Inflammatory macrophage treated with lipopolysaccharide for 4 hours (primary cell): ENCODE measurements around the gene KLF12.
A peak's percentile ranks its signal among the peaks of the same experiment; 100 is the strongest.

Experiments used
- DNase-seq: peaks from one replicate; pipeline ENCODE4 v3.0.0-alpha.2; 2020

KLF12 gene

DNA sequence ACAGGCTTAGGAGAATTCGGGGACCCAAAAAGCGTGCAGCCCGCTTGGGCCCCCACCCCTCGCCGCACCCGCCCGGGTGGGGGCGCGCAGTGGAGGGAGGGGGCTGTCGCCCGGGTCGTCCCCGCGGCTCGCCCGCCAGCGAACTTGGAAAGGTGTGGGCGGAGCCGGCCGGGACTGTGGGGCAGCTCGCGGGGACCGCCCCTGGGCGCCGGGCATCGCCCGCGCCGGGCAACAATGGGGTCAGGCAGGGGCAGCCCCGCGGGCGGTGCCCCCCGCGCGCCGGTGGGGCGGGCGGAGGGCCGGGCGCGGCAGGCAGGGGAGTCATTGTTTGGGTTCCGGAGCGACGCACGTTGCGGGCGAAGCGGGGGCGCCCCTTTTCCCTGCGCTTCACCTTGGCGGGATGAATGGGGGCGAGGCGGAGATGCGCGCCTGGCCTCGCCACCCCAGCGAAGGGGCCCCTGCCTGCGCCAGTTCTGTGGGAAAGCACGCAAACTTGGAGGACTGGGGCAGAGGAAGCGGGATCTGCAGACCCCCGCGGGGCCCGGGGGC is 647 bp upstream of the KLF12 start:
- DNase-seq: peak; percentile 2

GRCh38 chr13:74133657-74134201 is 475 bp downstream of the KLF12 start:
- peak; percentile 1 for DNase-seq

DNA sequence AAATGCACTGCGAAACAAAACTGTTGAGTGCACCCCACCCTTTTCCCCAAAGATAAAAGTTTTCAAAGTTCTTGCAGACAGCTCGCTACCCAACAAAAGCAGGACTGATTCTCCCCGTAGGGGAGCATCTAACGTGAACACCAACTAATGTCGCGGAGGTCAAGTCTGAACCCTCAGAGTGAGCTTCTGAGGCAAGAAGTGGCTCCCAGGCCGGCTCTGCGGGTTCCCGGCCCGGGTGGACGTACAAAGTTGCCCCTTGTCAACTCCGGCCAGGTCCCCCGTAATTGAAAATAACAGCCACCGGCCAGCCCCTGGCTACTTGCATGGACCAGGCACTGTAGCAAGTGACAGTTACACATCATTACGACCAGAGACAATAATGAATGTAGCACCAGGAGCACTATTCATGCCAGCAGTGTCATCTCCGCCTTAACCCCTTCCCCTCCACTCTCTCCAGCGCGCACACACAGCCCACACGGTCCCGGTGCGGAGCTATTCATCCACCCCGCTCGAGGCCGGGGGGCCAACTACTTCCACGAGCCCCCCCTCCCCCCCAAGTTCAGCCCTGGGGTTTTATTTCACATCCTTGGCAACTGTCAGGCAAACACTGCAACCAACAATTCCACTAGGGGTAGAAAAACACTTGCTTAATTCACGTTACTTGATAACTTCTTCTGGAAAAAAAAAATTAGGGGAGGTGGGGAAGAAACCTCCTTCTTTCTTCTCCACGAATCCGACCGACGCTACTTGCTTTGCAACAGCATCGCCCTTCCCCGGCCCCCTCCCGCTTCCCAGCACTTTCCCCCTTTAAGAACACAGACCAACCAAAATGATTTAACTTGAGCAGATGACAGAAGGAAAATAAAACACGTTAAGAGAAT is 1.2 kb downstream of the KLF12 start:
- DNase-seq: no peak

DNA sequence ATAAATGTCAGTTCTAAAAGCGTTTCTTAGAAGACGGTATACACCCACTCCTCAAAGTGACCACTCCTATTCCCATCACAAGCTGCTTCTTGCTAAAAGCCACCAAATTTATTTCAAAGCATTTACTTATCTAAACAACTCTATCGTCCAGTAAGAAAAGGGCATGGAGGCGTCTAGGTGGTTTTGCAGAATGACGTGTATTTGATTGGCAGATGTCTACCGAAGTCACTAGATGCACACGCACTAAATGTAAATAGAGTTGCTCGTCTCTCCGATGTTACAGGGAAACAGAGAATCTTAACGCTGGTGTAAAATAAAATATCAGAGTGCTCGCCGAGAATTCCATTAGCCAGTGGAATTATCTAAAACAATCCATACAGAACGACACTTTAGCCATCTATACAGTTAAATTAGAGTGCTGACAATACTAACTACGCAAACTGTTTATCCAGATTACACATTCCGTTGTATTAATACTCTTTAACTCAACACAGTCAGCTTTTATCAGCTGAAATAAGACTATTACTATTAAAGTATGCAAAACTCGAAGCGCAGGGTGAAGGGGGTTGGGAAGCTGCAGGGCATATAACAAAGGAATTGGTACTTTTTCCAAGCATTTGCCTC is 1.9 kb downstream of the KLF12 start:
- DNase-seq: no peak

- DNase-seq: no peak
Measured at GRCh38 chr13:74131227-74131626, 3.0 kb downstream of the KLF12 start.

DNA sequence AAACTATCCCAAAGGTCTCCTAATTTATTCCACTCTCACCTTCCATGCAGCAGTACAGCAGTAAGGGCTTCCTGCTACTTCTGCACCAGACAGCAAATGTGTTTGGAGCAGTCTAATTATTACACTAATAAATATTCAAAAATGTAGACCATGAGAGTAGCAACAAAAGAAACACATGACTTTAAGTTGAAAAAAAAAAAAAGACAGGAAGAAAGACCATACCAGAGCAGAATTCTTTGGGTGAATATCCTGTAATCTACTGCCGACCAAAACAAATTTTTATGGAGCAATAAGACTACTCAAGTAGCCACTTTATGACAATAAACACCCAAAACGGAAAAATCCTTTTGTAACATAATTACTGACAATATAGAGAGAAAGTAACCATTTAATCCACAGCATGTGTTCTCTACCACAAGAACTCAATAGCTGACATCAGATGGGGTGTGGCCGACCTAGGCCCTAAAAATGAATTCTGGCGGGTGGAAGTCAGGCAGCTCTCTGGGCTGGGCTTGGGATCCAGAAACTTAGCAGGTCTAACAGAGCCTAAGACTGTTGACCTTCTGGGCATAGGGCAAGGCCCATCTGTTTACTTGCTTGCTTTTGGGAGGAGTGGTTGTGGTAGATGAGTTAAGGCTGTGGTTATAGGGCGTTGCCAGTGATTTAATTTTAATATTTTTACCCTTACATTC is 4.6 kb downstream of the KLF12 start:
- DNase-seq: no peak

DNA sequence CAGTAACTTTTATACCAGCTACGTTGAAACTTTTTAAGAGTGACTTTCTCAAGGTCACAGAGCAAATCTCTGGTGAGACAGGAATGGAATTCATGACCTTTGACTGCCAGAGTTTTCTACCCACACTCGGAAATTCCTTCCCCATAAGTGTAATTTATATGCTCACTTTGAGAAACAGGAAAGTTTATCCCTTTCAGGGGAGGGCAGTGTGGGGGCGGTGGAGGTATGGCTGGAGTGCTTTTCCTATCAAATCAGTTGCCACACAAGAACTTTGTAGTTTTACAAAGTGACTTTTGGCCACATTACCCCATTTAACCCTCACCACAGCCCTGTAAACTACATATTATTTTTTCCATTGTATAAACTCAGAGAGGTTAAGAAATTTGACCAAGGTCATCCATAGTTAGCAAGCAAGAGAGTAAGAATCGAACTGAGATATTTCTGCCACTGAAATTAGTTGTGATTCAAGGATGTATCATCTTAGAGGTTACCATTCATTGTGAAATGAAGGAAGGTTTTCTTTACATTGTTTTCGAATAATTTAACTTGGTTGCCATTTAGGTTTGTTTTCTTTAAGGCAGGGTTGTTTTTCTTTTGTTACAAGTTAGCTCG is 5.9 kb downstream of the KLF12 start:
- DNase-seq: no peak

- no peak for DNase-seq
Measured at GRCh38 chr13:74118328-74118727, 15.9 kb downstream of the KLF12 start.

DNA sequence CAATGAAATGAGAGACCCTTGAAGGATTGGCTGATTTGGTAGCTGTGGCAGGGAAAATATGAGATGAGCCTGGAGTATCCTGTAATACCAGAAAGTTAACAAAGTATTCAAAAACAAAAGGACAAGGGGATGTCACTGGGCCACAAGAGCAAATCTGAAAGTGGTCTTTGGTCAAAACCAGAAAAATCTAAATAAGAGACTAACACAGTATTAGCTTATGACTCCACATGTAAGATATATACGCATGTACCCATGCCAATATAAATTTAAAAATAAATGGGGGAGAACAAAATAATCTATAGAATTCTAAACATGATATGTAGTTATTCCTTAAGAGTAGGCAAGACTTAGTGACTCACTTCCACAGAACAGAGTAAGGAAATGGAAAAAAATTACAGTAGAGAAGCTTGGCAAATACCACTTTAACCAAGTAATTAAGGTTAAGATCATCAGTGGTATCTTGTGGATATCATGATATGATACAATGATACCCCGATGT is 16.9 kb downstream of the KLF12 start:
- no peak for DNase-seq

DNA sequence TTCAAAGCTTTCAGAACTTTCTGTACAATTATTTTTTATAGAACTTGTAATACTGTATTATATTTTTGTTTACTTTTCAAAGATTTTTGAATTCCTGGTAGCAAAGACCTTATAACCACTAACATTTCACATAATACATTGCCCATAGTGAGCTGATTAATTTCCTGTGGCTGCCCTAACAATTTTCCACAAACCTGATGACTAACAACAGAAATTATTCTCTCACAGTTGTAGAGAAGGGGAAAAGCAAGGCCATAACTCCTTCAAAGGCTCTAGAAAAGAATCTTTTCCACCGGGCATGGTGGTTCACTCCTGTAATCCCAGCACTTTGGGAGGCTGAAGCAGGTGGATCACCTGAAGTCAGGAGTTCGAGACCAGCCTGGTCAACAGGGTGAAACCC is 19.1 kb downstream of the KLF12 start:
- DNase-seq: no peak

DNA sequence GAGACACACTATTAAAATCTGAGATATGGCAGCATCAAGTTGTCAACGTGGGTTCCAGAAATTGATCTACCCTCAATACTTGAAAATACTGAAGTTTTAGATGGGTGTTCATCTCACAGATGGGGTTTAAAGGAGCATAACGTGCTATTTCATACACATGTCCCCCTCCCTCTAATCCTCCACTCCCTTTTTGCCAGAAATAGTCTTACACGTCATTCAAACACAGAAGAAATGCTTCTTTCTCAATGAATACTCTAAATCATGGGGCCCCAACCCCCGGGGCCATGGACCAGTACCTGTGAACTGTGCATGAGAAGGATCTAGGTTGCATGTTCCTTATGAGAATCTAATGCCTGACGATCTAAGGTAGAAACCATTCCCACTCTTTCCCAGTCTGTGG is 19.6 kb downstream of the KLF12 start:
- DNase-seq: no peak

DNA sequence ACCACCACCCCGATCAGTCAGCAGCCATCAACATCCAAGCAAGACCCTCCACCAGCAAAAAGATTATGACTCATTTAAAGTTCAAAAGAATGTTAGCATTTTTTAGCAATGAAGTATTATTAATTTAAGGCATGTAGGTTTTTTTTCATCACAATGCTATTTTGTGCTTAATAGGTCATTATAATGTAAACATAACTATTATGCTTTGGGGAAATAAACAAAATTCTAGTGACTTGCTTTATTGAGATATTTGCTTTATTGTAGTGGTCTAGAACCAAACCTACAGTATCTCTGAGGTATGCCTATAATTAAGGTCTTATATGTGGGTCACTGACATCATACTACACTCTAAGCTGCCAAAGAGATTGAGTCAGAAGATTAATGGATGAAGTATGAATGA is 20.0 kb downstream of the KLF12 start:
- DNase-seq: no peak

GRCh38 chr13:74111901-74112824 is 22.0 kb downstream of the KLF12 start:
- DNase-seq: no peak

GRCh38 chr13:74111399-74111798 is 22.8 kb downstream of the KLF12 start:
- no peak for DNase-seq

- no peak for DNase-seq
Measured at GRCh38 chr13:74110053-74110452, 24.2 kb downstream of the KLF12 start.

- DNase-seq: no peak
Measured at GRCh38 chr13:74107598-74107997, 26.6 kb downstream of the KLF12 start.

DNA sequence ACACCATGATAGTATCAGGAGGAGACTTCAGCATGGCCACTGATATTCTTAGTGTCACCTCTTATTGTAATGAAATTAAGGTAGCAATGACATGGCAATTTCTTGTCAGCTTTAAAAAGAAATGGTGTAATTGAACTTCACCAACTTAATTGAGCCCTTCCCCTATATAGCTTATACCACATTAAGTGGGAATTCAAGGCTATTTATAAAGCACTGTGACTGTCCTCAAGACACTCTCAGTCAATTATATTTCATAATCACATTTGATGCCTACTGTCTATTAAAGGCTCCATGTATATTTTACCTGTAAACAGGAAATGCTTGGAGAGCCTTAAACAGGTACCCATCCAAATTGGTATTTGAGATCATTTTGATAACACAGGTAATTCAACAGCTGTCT is 28.3 kb downstream of the KLF12 start:
- DNase-seq: no peak

- no peak for DNase-seq
Measured at GRCh38 chr13:74104661-74105275, 29.4 kb downstream of the KLF12 start.

DNA sequence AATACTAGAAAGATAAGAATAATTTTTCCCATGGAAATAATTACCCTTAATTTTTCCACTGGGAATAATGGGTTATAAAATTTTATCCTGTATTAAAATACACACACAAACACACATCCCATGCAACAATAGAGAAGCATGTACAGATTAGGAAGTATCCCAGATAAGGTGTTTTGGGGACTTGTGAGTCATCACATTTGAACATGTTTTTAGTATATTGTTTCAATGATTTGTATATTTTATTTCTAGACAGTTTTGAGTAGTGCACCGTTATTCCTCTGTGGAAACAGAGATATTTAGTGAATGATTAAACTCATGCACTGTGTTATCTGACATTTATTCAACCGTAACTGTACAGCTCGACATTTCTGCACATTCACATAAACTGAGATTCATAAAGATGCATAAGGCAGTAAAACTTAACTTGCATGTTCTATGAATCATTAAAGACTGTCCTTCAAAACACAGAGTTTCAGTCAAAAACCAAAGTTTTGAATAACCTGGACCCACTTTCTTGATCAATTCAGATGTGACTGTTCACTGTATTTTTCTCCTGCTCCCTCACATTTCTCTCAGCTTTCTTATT is 30.1 kb downstream of the KLF12 start:
- DNase-seq: no peak

GRCh38 chr13:74103196-74103595 is 31.0 kb downstream of the KLF12 start:
- no peak for DNase-seq

DNA sequence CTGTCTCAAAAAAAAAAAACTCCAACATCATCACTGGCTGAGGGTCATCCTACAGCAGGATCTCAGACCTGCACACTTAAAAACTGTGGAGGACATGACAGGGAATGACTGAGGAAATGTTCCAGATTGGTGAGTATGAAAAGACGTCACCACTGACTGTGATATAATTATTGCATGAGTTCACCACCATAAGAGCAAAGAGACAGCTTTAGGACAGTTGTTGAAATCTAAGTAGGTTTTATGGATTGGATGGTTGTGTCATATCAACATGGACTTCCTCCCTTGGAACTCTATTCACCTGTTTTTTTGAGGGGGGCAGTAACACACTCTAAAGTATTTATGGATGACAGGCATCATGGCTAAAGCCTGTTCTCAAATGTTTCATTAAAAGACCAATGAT is 31.5 kb downstream of the KLF12 start:
- no peak for DNase-seq
